HepG2 (cell line): Measurements from ENCODE around the gene ALDH1A1. TPM values are rescaled to one million over a fixed set of nuclear protein-coding genes. Genes with fewer than 3 reads are reported as not detected.

Experiments
- ATAC-seq: fragments of 200-7000 bp; cut with Tn5 transposase; 3 replicates; pipeline ENCODE4 v1.9.1; 2020; ENCODE audit warnings: mild to moderate bottlenecking, moderate library complexity
- BruUV-seq: library from RNA; stranded (reverse); fragments of 400-500 nt; replicated peaks from 2 replicates; lab custom pipeline; 2021; lab: Mats Ljungman, UMichigan
- CTCF ChIA-PET: fragments of 300-600 bp; formaldehyde crosslinking; extraction: SDS; loops from one replicate; lab custom pipeline; 2021; ENCODE audit warnings: low total read pairs, inconsistent platforms, low intra/inter-chr PET ratio; lab: Yijun Ruan, JAX
- POLR2A ChIA-PET: fragments of 350-600 bp; sonication (Branson Sonifier 250); formaldehyde crosslinking; loops from one replicate; lab custom pipeline; 2020; ENCODE audit warnings: antibody characterized with exemption, inconsistent platforms; lab: Yijun Ruan, JAX
- DNase-seq: peaks from one replicate; pipeline ENCODE4 v3.0.0-alpha.2; 2015; ENCODE audit warnings: low spot score
- FAIRE-seq: peaks from 3 replicates; lab custom pipeline; 2011; peaks lifted over from hg19 to GRCh38; lab: Jason Lieb, UNC
- H2AFZ ChIP-seq: one replicate; pipeline ENCODE4 v1.6.1; 2011; ENCODE audit warnings: low read length, inconsistent platforms
- H3K27ac ChIP-seq: fragments of 300-600 bp; 3 replicates; pipeline ENCODE4 v1.8.0; 2011; ENCODE audit warnings: mixed run types, mild to moderate bottlenecking, mixed read lengths, low read length, inconsistent platforms; ENCODE audit not compliant: insufficient read depth; ENCODE audit errors: extremely low read length
- H3K27me3 ChIP-seq, 2 experiments: fragments of 200-600 bp in 1 of 2; 2 replicates in 1 of 2; 3 replicates in 1 of 2; pipeline versions ENCODE4 v1.6.0 to v1.8.0; 2011; ENCODE audit warnings: low read length in 2 of 2, mild to moderate bottlenecking in 2 of 2, moderate library complexity in 2 of 2, inconsistent platforms in 1 of 2; ENCODE audit not compliant: insufficient read depth in 2 of 2, control insufficient read depth in 1 of 2
- H3K36me3 ChIP-seq, 2 experiments: fragments of 200-600 bp in 1 of 2; replicated peaks in 1 of 2; 2 replicates in 1 of 2; 3 replicates in 1 of 2; pipeline versions ENCODE4 v1.5.1 to v1.8.0; 2011; ENCODE audit warnings: low read length in 2 of 2, inconsistent platforms in 1 of 2; ENCODE audit not compliant: insufficient read depth in 2 of 2, control insufficient read depth in 1 of 2
- H3K4me1 ChIP-seq: 2 replicates; pipeline ENCODE4 v1.5.1; 2012; ENCODE audit warnings: low read length, inconsistent platforms; ENCODE audit not compliant: insufficient read depth
- H3K4me2 ChIP-seq: 2 replicates; pipeline ENCODE4 v1.6.0; 2011; ENCODE audit warnings: low read depth, low read length, inconsistent platforms
- H3K4me3 ChIP-seq, 3 experiments: fragments of 200-600 bp in 1 of 3; sonication (generic), shearing (Covaris generic) in 1 of 3; replicated peaks in 1 of 3; 2 replicates each; pipeline ENCODE4 v1.5.1; 2011 to 2016; ENCODE audit warnings: low read length in 3 of 3, inconsistent platforms in 2 of 3, low read depth in 2 of 3, mild to moderate bottlenecking in 2 of 3, control low read depth in 1 of 3, mixed read lengths in 1 of 3; ENCODE audit not compliant: insufficient read depth in 1 of 3
- H3K79me2 ChIP-seq: one replicate; pipeline ENCODE4 v1.6.1; 2011; ENCODE audit warnings: low read length, inconsistent platforms; ENCODE audit not compliant: insufficient read depth
- H3K9ac ChIP-seq: 2 replicates; pipeline ENCODE4 v1.6.0; 2011; ENCODE audit warnings: mild to moderate bottlenecking, low read depth, low read length, inconsistent platforms; ENCODE audit not compliant: insufficient read depth
- H3K9me3 ChIP-seq: 2 replicates; pipeline ENCODE4 v1.5.1; 2012; ENCODE audit warnings: mild to moderate bottlenecking, low read length
- H4K20me1 ChIP-seq: 2 replicates; pipeline ENCODE4 v1.6.0; 2011; ENCODE audit warnings: inconsistent platforms, mild to moderate bottlenecking, low read length, moderate library complexity; ENCODE audit not compliant: insufficient read depth
- DBP ChIP-seq: sonication (generic); formaldehyde crosslinking; IDR thresholded peaks from 2 replicates; pipeline ENCODE4 v1.4.0; 2020; ENCODE audit warnings: missing genetic modification reagents; ENCODE audit errors: not compliant biosample characterization
- GTF2F1 ChIP-seq: fragments of 150-350 bp; IDR thresholded peaks from 2 replicates; pipeline ENCODE4 v1.6.1; 2014; ENCODE audit warnings: low read length
- POGZ ChIP-seq: sonication (generic); formaldehyde crosslinking; IDR thresholded peaks from 2 replicates; pipeline ENCODE4 v1.4.0; 2020; ENCODE audit warnings: mild to moderate bottlenecking, missing genetic modification reagents
- PRDM10 ChIP-seq: sonication (generic); formaldehyde crosslinking; IDR thresholded peaks from 2 replicates; pipeline ENCODE4 v1.4.0; 2020; ENCODE audit warnings: low read depth, missing genetic modification reagents
- PTBP1 ChIP-seq: fragments of 200-400 bp; formaldehyde crosslinking; IDR thresholded peaks from 2 replicates; pipeline ENCODE4 v1.6.1; 2018; ENCODE audit warnings: low read length, low read depth; ENCODE audit not compliant: poor library complexity, severe bottlenecking
- SOX6 ChIP-seq, 2 experiments: fragments of 450-650 bp in 1 of 2; sonication (generic) in 1 of 2; formaldehyde crosslinking in 1 of 2; IDR thresholded peaks; 2 replicates each; pipeline versions ENCODE4 v1.4.0 to v1.6.1; 2017 to 2020; ENCODE audit warnings: antibody characterized with exemption in 1 of 2, mild to moderate bottlenecking in 1 of 2, missing genetic modification reagents in 1 of 2
- SP4 ChIP-seq: sonication (generic); formaldehyde crosslinking; IDR thresholded peaks from 2 replicates; pipeline ENCODE4 v1.8.1; 2023; ENCODE audit warnings: mild to moderate bottlenecking, missing genetic modification reagents
- TGIF2 ChIP-seq: IDR thresholded peaks from 2 replicates; pipeline ENCODE4 v1.6.1; 2016; ENCODE audit warnings: control low read depth, missing compliant biosample characterization
- THRA ChIP-seq: sonication (generic); formaldehyde crosslinking; IDR thresholded peaks from 2 replicates; pipeline ENCODE4 v1.4.0; 2020; ENCODE audit warnings: missing genetic modification reagents, borderline replicate concordance
- ZBTB33 ChIP-seq: sonication (generic); formaldehyde crosslinking; IDR thresholded peaks from 2 replicates; pipeline ENCODE4 v1.4.0; 2020; ENCODE audit warnings: missing genetic modification reagents
- ZMYM2 ChIP-seq: sonication (generic); formaldehyde crosslinking; IDR thresholded peaks from 2 replicates; pipeline ENCODE4 v1.8.0; 2022; ENCODE audit warnings: mild to moderate bottlenecking, missing genetic modification reagents
- ZNF761 ChIP-seq: sonication (generic); formaldehyde crosslinking; conservative IDR thresholded peaks from 2 replicates; pipeline ENCODE4 v1.4.0; 2020; ENCODE audit warnings: mild to moderate bottlenecking, missing genetic modification reagents
- in situ Hi-C: cut with HindIII; loops from 2 replicates; pipeline ENCODE4 v1.10.0; 2017; ENCODE audit warnings: low pct_unique_long_range_greater_than_20kb; ENCODE audit not compliant: extremely low pct_ligation_motif_present
- intact Hi-C: fragments of 100-400 bp; cut with micrococcal nuclease; formaldehyde crosslinking; loops from one replicate; pipeline ENCODE4 v1.10.0; 2022; ENCODE audit not compliant: unreplicated experiment
- polyA plus RNA-seq, 8 experiments: library from polyadenylated mRNA; depleted of rRNA in 3 of 8; stranded (reverse) in 7 of 8; unstranded in 1 of 8; fragments of >200 nt; fragmentation: Illumina TruSeq in 4 of 8; extraction: Trizol in 4 of 8; gene quantifications; 2 replicates each; pipeline versions ENCODE4 v1.2.1 to v1.2.3, GENCODE V29; 2011 to 2016; ENCODE audit warnings: low read depth in 4 of 8, missing spikeins in 1 of 8, mixed read lengths in 1 of 8; ENCODE audit not compliant: insufficient read depth in 1 of 8
- total RNA-seq, 5 experiments: library from RNA; depleted of rRNA; stranded (reverse); fragments of >200 nt; fragmentation: Illumina TruSeq; extraction: Trizol; gene quantifications; 2 replicates each; pipeline ENCODE4 v1.2.3, GENCODE V29; 2016; ENCODE audit warnings: low read depth in 1 of 5

Gene ALDH1A1
- total and polyA plus RNA-seq, 2 of the 13 experiments (the other 11 are each of a cell fraction or from before 2014, with no cell fraction given), result 88.2 to 439 TPM

- TF ChIP-seq SP4 (CRISPR knock-in tag) (no peak), TGIF2 (CRISPR knock-in tag) (peak; percentile 55; the same call in 1 of the 2 replicates), THRA (CRISPR knock-in tag) (peak; percentile 92), ZBTB33 (CRISPR knock-in tag) (peak; percentile 16; the same call in 1 of the 2 replicates), SOX6 (IDR thresholded peaks at IDR 0.05) (no peak), SOX6 (CRISPR knock-in tag; IDR thresholded peaks at IDR 0.05) (peak; percentile 95)
Observed at GRCh38 chr9:72997387-72997995, 44.6 kb upstream of the ALDH1A1 start (continued).

GRCh38 chr9:72996684-72997314 is 43.9 kb upstream of the ALDH1A1 start:
- Histone ChIP-seq H3K27ac (peak overlapping the region; percentile 84), H2AFZ (no peak overlapping the region), H3K9me3 (no peaks in the 10 kb centered on the region), H3K4me2 (peak overlapping the region; percentile 82), H3K36me3 (no peaks in the 10 kb centered on the region), H4K20me1 (no peaks in the 10 kb centered on the region), H3K4me3 (peak overlapping the region in 2 of 3 experiments; percentile 21 to 63; a peak in 2 of 6 replicates), H3K4me1 (peaks cover 45% of the 10 kb centered on the region), H3K79me2 (no peaks in the 10 kb centered on the region), H3K27me3 (no peaks in the 10 kb centered on the region), H3K9ac (peak overlapping the region; percentile 65)
- DNase-seq (no peak), FAIRE-seq (no peak), ATAC-seq (peak; percentile 18; the same call in 2 of the 3 replicates)
- no TSS peak for BruUV-seq
- intact Hi-C loops (loop anchor here (5.0 kb wide), 1 partner anchor 69 kb away; no protein-coding TSS in a partner anchor), in situ Hi-C loops (loop anchor here (5.0 kb wide), 1 partner anchor 44 kb away; the partner anchor contains the start of gene ALDH1A1)
- POLR2A ChIA-PET, result interaction anchor here (1.0 to 3.0 kb wide), 6 partner anchors 13 to 140 kb away, joined by 3 to 22 read pairs (median 4); no protein-coding TSS in a partner anchor
- CTCF ChIA-PET, result no interaction called here
- TF ChIP-seq ZNF761 (CRISPR knock-in tag) (no peak), DBP (CRISPR knock-in tag) (no peak), PRDM10 (CRISPR knock-in tag) (no peak), ZMYM2 (CRISPR knock-in tag) (no peak), PTBP1 (no peak), GTF2F1 (no peak), POGZ (no peak)
